HepG2 (cell line): ENCODE data around the gene CHM. TPM values are rescaled to one million over a fixed set of nuclear protein-coding genes. Genes with fewer than 3 reads are reported as not detected.

Source experiments
- ATAC-seq: fragments of 200-7000 bp; cut with Tn5 transposase; 3 replicates; pipeline ENCODE4 v1.9.1; 2020; ENCODE audit warnings: mild to moderate bottlenecking, moderate library complexity
- BruUV-seq: library from RNA; stranded (reverse); fragments of 400-500 nt; replicated peaks from 2 replicates; lab custom pipeline; 2021; lab: Mats Ljungman, UMichigan
- CTCF ChIA-PET: fragments of 300-600 bp; formaldehyde crosslinking; extraction: SDS; loops from one replicate; lab custom pipeline; 2021; ENCODE audit warnings: low total read pairs, inconsistent platforms, low intra/inter-chr PET ratio; lab: Yijun Ruan, JAX
- POLR2A ChIA-PET: fragments of 350-600 bp; sonication (Branson Sonifier 250); formaldehyde crosslinking; loops from one replicate; lab custom pipeline; 2020; ENCODE audit warnings: antibody characterized with exemption, inconsistent platforms; lab: Yijun Ruan, JAX
- DNase-seq: peaks from one replicate; pipeline ENCODE4 v3.0.0-alpha.2; 2015; ENCODE audit warnings: low spot score
- FAIRE-seq: peaks from 3 replicates; lab custom pipeline; 2011; peaks lifted over from hg19 to GRCh38; lab: Jason Lieb, UNC
- H2AFZ ChIP-seq: one replicate; pipeline ENCODE4 v1.6.1; 2011; ENCODE audit warnings: low read length, inconsistent platforms
- H3K27ac ChIP-seq: fragments of 300-600 bp; 3 replicates; pipeline ENCODE4 v1.8.0; 2011; ENCODE audit warnings: mixed run types, mild to moderate bottlenecking, mixed read lengths, low read length, inconsistent platforms; ENCODE audit not compliant: insufficient read depth; ENCODE audit errors: extremely low read length
- H3K27me3 ChIP-seq, 2 experiments: fragments of 200-600 bp in 1 of 2; 2 replicates in 1 of 2; 3 replicates in 1 of 2; pipeline versions ENCODE4 v1.6.0 to v1.8.0; 2011; ENCODE audit warnings: low read length in 2 of 2, mild to moderate bottlenecking in 2 of 2, moderate library complexity in 2 of 2, inconsistent platforms in 1 of 2; ENCODE audit not compliant: insufficient read depth in 2 of 2, control insufficient read depth in 1 of 2
- H3K36me3 ChIP-seq, 2 experiments: fragments of 200-600 bp in 1 of 2; replicated peaks in 1 of 2; 2 replicates in 1 of 2; 3 replicates in 1 of 2; pipeline versions ENCODE4 v1.5.1 to v1.8.0; 2011; ENCODE audit warnings: low read length in 2 of 2, inconsistent platforms in 1 of 2; ENCODE audit not compliant: insufficient read depth in 2 of 2, control insufficient read depth in 1 of 2
- H3K4me1 ChIP-seq: 2 replicates; pipeline ENCODE4 v1.5.1; 2012; ENCODE audit warnings: low read length, inconsistent platforms; ENCODE audit not compliant: insufficient read depth
- H3K4me2 ChIP-seq: 2 replicates; pipeline ENCODE4 v1.6.0; 2011; ENCODE audit warnings: low read depth, low read length, inconsistent platforms
- H3K4me3 ChIP-seq, 3 experiments: fragments of 200-600 bp in 1 of 3; sonication (generic), shearing (Covaris generic) in 1 of 3; replicated peaks in 1 of 3; 2 replicates each; pipeline ENCODE4 v1.5.1; 2011 to 2016; ENCODE audit warnings: low read length in 3 of 3, inconsistent platforms in 2 of 3, low read depth in 2 of 3, mild to moderate bottlenecking in 2 of 3, control low read depth in 1 of 3, mixed read lengths in 1 of 3; ENCODE audit not compliant: insufficient read depth in 1 of 3
- H3K79me2 ChIP-seq: one replicate; pipeline ENCODE4 v1.6.1; 2011; ENCODE audit warnings: low read length, inconsistent platforms; ENCODE audit not compliant: insufficient read depth
- H3K9ac ChIP-seq: 2 replicates; pipeline ENCODE4 v1.6.0; 2011; ENCODE audit warnings: mild to moderate bottlenecking, low read depth, low read length, inconsistent platforms; ENCODE audit not compliant: insufficient read depth
- H3K9me3 ChIP-seq: 2 replicates; pipeline ENCODE4 v1.5.1; 2012; ENCODE audit warnings: mild to moderate bottlenecking, low read length
- H4K20me1 ChIP-seq: 2 replicates; pipeline ENCODE4 v1.6.0; 2011; ENCODE audit warnings: inconsistent platforms, mild to moderate bottlenecking, low read length, moderate library complexity; ENCODE audit not compliant: insufficient read depth
- CTCF ChIP-seq: sonication (generic); formaldehyde crosslinking; IDR thresholded peaks from 2 replicates; pipeline ENCODE4 v1.5.0; 2020; ENCODE audit warnings: mild to moderate bottlenecking, missing genetic modification reagents, moderate library complexity
- MBD4 ChIP-seq: IDR thresholded peaks from 2 replicates; pipeline ENCODE4 v1.6.1; 2012; ENCODE audit warnings: low read length, inconsistent platforms, borderline replicate concordance
- NCOA2 ChIP-seq: sonication (generic); formaldehyde crosslinking; IDR thresholded peaks from 2 replicates; pipeline ENCODE4 v1.8.0; 2022; ENCODE audit warnings: inconsistent platforms
- RFX3 ChIP-seq: IDR thresholded peaks from 2 replicates; pipeline ENCODE4 v1.6.1; 2016; ENCODE audit warnings: missing biosample characterization, missing genetic modification reagents
- SRF ChIP-seq: IDR thresholded peaks from 2 replicates; pipeline ENCODE4 v1.6.1; 2011; ENCODE audit warnings: mild to moderate bottlenecking, low read depth, low read length, moderate library complexity
- STAG1 ChIP-seq: sonication (generic); formaldehyde crosslinking; IDR thresholded peaks from 2 replicates; pipeline ENCODE4 v1.4.0; 2020; ENCODE audit warnings: missing genetic modification reagents
- TEAD2 ChIP-seq: sonication (generic); formaldehyde crosslinking; IDR thresholded peaks from 2 replicates; pipeline ENCODE4 v1.9.0; 2021; ENCODE audit warnings: missing genetic modification reagents
- ZFP37 ChIP-seq: sonication (generic); formaldehyde crosslinking; IDR thresholded peaks from 2 replicates; pipeline ENCODE4 v1.4.0; 2020; ENCODE audit warnings: missing genetic modification reagents, borderline replicate concordance
- ZNF746 ChIP-seq: sonication (generic); formaldehyde crosslinking; IDR thresholded peaks from 2 replicates; pipeline ENCODE4 v1.8.0; 2022; ENCODE audit warnings: mild to moderate bottlenecking, missing genetic modification reagents
- ZSCAN25 ChIP-seq: sonication (generic); formaldehyde crosslinking; IDR thresholded peaks from 2 replicates; pipeline ENCODE4 v1.8.0; 2022; ENCODE audit warnings: mild to moderate bottlenecking, missing genetic modification reagents
- WGBS: methylation state at CpG from one replicate; pipeline ENCODE4 v1.1.6; 2017; ENCODE audit warnings: low lambda C conversion rate; 5-methylcytosine and 5-hydroxymethylcytosine counted together
- in situ Hi-C: cut with HindIII; loops from 2 replicates; pipeline ENCODE4 v1.10.0; 2017; ENCODE audit warnings: low pct_unique_long_range_greater_than_20kb; ENCODE audit not compliant: extremely low pct_ligation_motif_present
- intact Hi-C: fragments of 100-400 bp; cut with micrococcal nuclease; formaldehyde crosslinking; loops from one replicate; pipeline ENCODE4 v1.10.0; 2022; ENCODE audit not compliant: unreplicated experiment
- polyA plus RNA-seq, 8 experiments: library from polyadenylated mRNA; depleted of rRNA in 3 of 8; stranded (reverse) in 7 of 8; unstranded in 1 of 8; fragments of >200 nt; fragmentation: Illumina TruSeq in 4 of 8; extraction: Trizol in 4 of 8; gene quantifications; 2 replicates each; pipeline versions ENCODE4 v1.2.1 to v1.2.3, GENCODE V29; 2011 to 2016; ENCODE audit warnings: low read depth in 4 of 8, missing spikeins in 1 of 8, mixed read lengths in 1 of 8; ENCODE audit not compliant: insufficient read depth in 1 of 8
- total RNA-seq, 5 experiments: library from RNA; depleted of rRNA; stranded (reverse); fragments of >200 nt; fragmentation: Illumina TruSeq; extraction: Trizol; gene quantifications; 2 replicates each; pipeline ENCODE4 v1.2.3, GENCODE V29; 2016; ENCODE audit warnings: low read depth in 1 of 5

Gene CHM
- total and polyA plus RNA-seq, 2 of the 13 experiments (the other 11 are each of a cell fraction or from before 2014, with no cell fraction given): 15.1 to 15.5 TPM

- TF ChIP-seq ZFP37 (CRISPR knock-in tag): no peak
- TF ChIP-seq RFX3 (CRISPR knock-in tag): no peak
- peak; percentile 30 for TF ChIP-seq CTCF (CRISPR knock-in tag)
- TF ChIP-seq STAG1 (CRISPR knock-in tag): peak; percentile 52
Measured at GRCh38 chrX:86066998-86067397, 19.6 kb upstream of the CHM start (continued).

- Histone ChIP-seq H3K9ac (no peak overlapping the region), H3K4me2 (no peak overlapping the region), H3K27me3 (no peaks in the 10 kb centered on the region), H3K9me3 (no peaks in the 10 kb centered on the region), H3K27ac (no peak overlapping the region), H3K4me3 (no peak overlapping the region), H3K36me3 (no peaks in the 10 kb centered on the region), H4K20me1 (no peaks in the 10 kb centered on the region), H2AFZ (no peak overlapping the region), H3K79me2 (no peaks in the 10 kb centered on the region), H3K4me1 (no peaks in the 10 kb centered on the region)
- ATAC-seq (no peak), DNase-seq (no peak), FAIRE-seq (no peak)
- ChIA-PET POLR2A (no interaction called here), CTCF (no interaction called here)
- BruUV-seq: no TSS peak
- TF ChIP-seq TEAD2 (CRISPR knock-in tag) (no peak), NCOA2 (CRISPR knock-in tag) (no peak), ZSCAN25 (no peak), ZNF746 (CRISPR knock-in tag) (no peak), SRF (no peak), MBD4 (no peak)
- in situ Hi-C loops: loop anchor here (25.0 kb wide), 1 partner anchor 199 kb away; no protein-coding TSS in a partner anchor
- intact Hi-C loops: loop anchor here (10.0 kb wide), 2 partner anchors 137 to 447 kb away; no protein-coding TSS in a partner anchor
- WGBS: 32% methylated on average over 3 of the region's 3 CpGs
Measured at GRCh38 chrX:86061407-86061806, 14.0 kb upstream of the CHM start.
